GM18909 (cell line): ENCODE results near the gene PIK3CG.
A peak's percentile ranks its signal among the peaks of the same experiment; 100 is the strongest.

Experiments used
- ATAC-seq: cut with Tn5 transposase; IDR thresholded peaks from one replicate; pipeline ENCODE4 v1.9.1; 2021; ENCODE audit warnings: mild to moderate bottlenecking; ENCODE audit not compliant: unreplicated experiment, poor library complexity

PIK3CG gene

GRCh38 chr7:106855540-106856132 is 9.4 kb upstream of the PIK3CG start:
- ATAC-seq = no peak

- no peak for ATAC-seq
Observed at GRCh38 chr7:106858618-106859532, 6.2 kb upstream of the PIK3CG start.

GRCh38 chr7:106862317-106863089 is 2.6 kb upstream of the PIK3CG start:
- no peak for ATAC-seq

- no peak for ATAC-seq
Observed at GRCh38 chr7:106863274-106863997, 1.6 kb upstream of the PIK3CG start.

- ATAC-seq = peak; percentile 44
Observed at GRCh38 chr7:106864298-106865081, 592 bp upstream of the PIK3CG start.

GRCh38 chr7:106866298-106867281 is 1.5 kb downstream of the PIK3CG start:
- peak; percentile 35 for ATAC-seq

- ATAC-seq = no peak
Observed at GRCh38 chr7:106867641-106868351, 2.7 kb downstream of the PIK3CG start.

GRCh38 chr7:106868364-106868763 is 3.3 kb downstream of the PIK3CG start:
- ATAC-seq = no peak

- no peak for ATAC-seq
Observed at GRCh38 chr7:106869954-106870353, 4.9 kb downstream of the PIK3CG start.

GRCh38 chr7:106870528-106870927 is 5.4 kb downstream of the PIK3CG start:
- no peak for ATAC-seq

- peak; percentile 90 for ATAC-seq
Observed at GRCh38 chr7:106870983-106871410, 5.9 kb downstream of the PIK3CG start.

- no peak for ATAC-seq
Observed at GRCh38 chr7:106871793-106872571, 6.9 kb downstream of the PIK3CG start.

GRCh38 chr7:106872763-106873162 is 7.7 kb downstream of the PIK3CG start:
- no peak for ATAC-seq

- no peak for ATAC-seq
Observed at GRCh38 chr7:106874076-106874475, 9.0 kb downstream of the PIK3CG start.

GRCh38 chr7:106875508-106875907 is 10.4 kb downstream of the PIK3CG start:
- no peak for ATAC-seq

GRCh38 chr7:106878748-106879439 is 13.8 kb downstream of the PIK3CG start:
- ATAC-seq = no peak
